Liver (tissue), 9 donors: ENCODE data around the gene RBM47. TPM values are rescaled to one million over a fixed set of nuclear protein-coding genes. Genes with fewer than 3 reads are reported as not detected.

Experiments
- DNase-seq: peaks from one replicate; pipeline ENCODE4 v3.0.0-alpha.2; 2017; ENCODE audit warnings: low spot score
- H3K27ac ChIP-seq, 2 donors: one replicate each; pipeline ENCODE4 v1.7.0; 2013; ENCODE audit warnings: inconsistent platforms in 2 of 2, low read length in 2 of 2, control low read depth in 1 of 2, low read depth in 1 of 2, mild to moderate bottlenecking in 1 of 2
- H3K27me3 ChIP-seq, 4 donors: one replicate each; pipeline versions ENCODE4 v1.6.1 to v1.7.0; 2013; ENCODE audit warnings: low read length in 3 of 4, inconsistent platforms in 1 of 4, mild to moderate bottlenecking in 1 of 4, moderate library complexity in 1 of 4; ENCODE audit not compliant: control insufficient read depth in 4 of 4, insufficient read depth in 4 of 4
- H3K36me3 ChIP-seq, 4 donors: one replicate each; pipeline versions ENCODE4 v1.6.1 to v1.7.0; 2013; ENCODE audit warnings: low read length in 3 of 4, mild to moderate bottlenecking in 3 of 4, low read depth in 1 of 4, moderate library complexity in 1 of 4; ENCODE audit not compliant: control insufficient read depth in 4 of 4, insufficient read depth in 3 of 4
- H3K4me1 ChIP-seq, 4 donors: one replicate each; pipeline versions ENCODE4 v1.6.1 to v1.7.0; 2013; ENCODE audit warnings: low read length in 3 of 4, mild to moderate bottlenecking in 3 of 4, moderate library complexity in 1 of 4; ENCODE audit not compliant: control insufficient read depth in 4 of 4, insufficient read depth in 4 of 4
- H3K4me3 ChIP-seq, 3 donors: one replicate each; pipeline versions ENCODE4 v1.6.1 to v1.7.0; 2013; ENCODE audit warnings: low read length in 3 of 3, control low read depth in 1 of 3, low read depth in 1 of 3, mild to moderate bottlenecking in 1 of 3
- H3K9ac ChIP-seq, 2 donors: one replicate each; pipeline ENCODE4 v1.7.0; 2013; ENCODE audit warnings: low read length in 2 of 2, mild to moderate bottlenecking in 2 of 2, moderate library complexity in 2 of 2, control low read depth in 1 of 2, low read depth in 1 of 2
- H3K9me3 ChIP-seq, 4 donors: one replicate each; pipeline versions ENCODE4 v1.6.1 to v1.7.0; 2013; ENCODE audit warnings: low read length in 3 of 4; ENCODE audit not compliant: control insufficient read depth in 4 of 4
- EGR1 ChIP-seq, 2 donors: IDR thresholded peaks; 2 replicates each; pipeline ENCODE4 v1.6.1; 2016 to 2018; ENCODE audit warnings: antibody characterized with exemption in 2 of 2, low read depth in 2 of 2
- HNF4A ChIP-seq, 2 donors: conservative IDR thresholded peaks; 2 replicates each; pipeline ENCODE4 v1.6.1; 2016; ENCODE audit warnings: antibody characterized with exemption in 2 of 2, mild to moderate bottlenecking in 2 of 2
- HNF4G ChIP-seq: IDR thresholded peaks from 2 replicates; pipeline ENCODE4 v1.6.1; 2016; ENCODE audit warnings: antibody characterized with exemption
- RAD21 ChIP-seq, 2 donors: IDR thresholded peaks; 2 replicates each; pipeline ENCODE4 v1.6.1; 2016; ENCODE audit warnings: antibody characterized with exemption in 2 of 2, mild to moderate bottlenecking in 2 of 2
- REST ChIP-seq: IDR thresholded peaks from 2 replicates; pipeline ENCODE4 v1.6.1; 2016; ENCODE audit warnings: antibody characterized with exemption, mild to moderate bottlenecking
- RXRA ChIP-seq, 2 donors: IDR thresholded peaks; 2 replicates each; pipeline ENCODE4 v1.6.1; 2017 to 2018; ENCODE audit warnings: antibody characterized with exemption in 2 of 2, mild to moderate bottlenecking in 1 of 2
- TAF1 ChIP-seq: conservative IDR thresholded peaks from 2 replicates; pipeline ENCODE4 v1.6.1; 2016; ENCODE audit warnings: antibody characterized with exemption, mild to moderate bottlenecking
- WGBS: extraction: QIAGEN DNeasy Blood & Tissue Kit; methylation state at CpG from one replicate; pipeline ENCODE4 v1.1.7; 2013; 5-methylcytosine and 5-hydroxymethylcytosine counted together
- polyA plus RNA-seq, 2 donors: library from polyadenylated mRNA; stranded (reverse) in 1 of 2; unstranded in 1 of 2; fragments of 200-250 nt in 1 of 2; fragments of >200 nt in 1 of 2; fragmentation: Nextera tagmentation in 1 of 2; extraction: Ambion mirVana in 1 of 2; gene quantifications; one replicate each; pipeline versions ENCODE4 v1.2.1 to v1.2.3, GENCODE V29; 2013 to 2015
- total RNA-seq, 2 donors: library from RNA; depleted of rRNA; stranded (reverse); fragments of >200 nt; gene quantifications; one replicate each; pipeline ENCODE4 v1.2.3, GENCODE V29; 2014
- TF ChIP-seq, protein P1 (sequence below): IDR thresholded peaks from 2 replicates; pipeline ENCODE4 v1.6.1; 2016; ENCODE audit warnings: antibody characterized with exemption
- TF ChIP-seq, protein P2 (sequence below): fragments of 150-350 bp; IDR thresholded peaks from 2 replicates; pipeline ENCODE4 v1.5.1; 2017; ENCODE audit warnings: improper control_type of control experiment, low read depth, low read length; ENCODE audit not compliant: missing input control
- donor health status: healthy.
- donor health status: healthy.
- donor health status: healthy.
- donor health status: healthy.
- donor health status: healthy.

Gene RBM47
- total and polyA plus RNA-seq, 4 donors: 16.5 to 81.2 (median 24.7) TPM

DNA sequence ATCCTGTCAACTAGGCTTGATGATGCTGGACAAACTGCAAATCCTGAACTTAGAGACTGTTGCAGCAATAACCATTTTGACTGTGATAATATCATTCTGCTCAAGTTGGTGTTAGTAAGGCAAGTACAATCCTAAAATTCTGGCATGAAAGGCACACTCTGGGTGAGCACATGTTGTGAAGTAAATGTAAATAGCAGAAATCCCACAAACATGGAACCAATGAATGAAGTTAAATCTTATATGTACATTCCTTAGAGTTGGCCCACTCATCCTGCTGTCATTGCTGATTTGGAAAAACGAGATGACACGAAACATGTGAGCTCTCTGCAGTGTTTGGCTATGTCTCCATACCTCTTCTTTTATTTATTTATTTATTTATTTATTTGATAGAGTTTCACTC, 21.0 kb downstream of the RBM47 start:
- H3K27ac ChIP-seq: no peak overlapping the region
- peaks cover 0 to 6% (median 3%) of the 10 kb centered on the region in 4 donors for H3K4me1 ChIP-seq
- WGBS: 88% methylated on average over 2 of the region's 2 CpGs
- no peak overlapping the region for H3K4me3 ChIP-seq
- no peak for TF ChIP-seq EGR1 (IDR thresholded peaks at IDR 0.05; ENCODE audit: low read depth in 2 of 2)
- no peak overlapping the region for H3K9ac ChIP-seq
- H3K36me3 ChIP-seq: no peaks in the 10 kb centered on the region
- H3K9me3 ChIP-seq: no peaks in the 10 kb centered on the region
- no peaks in the 10 kb centered on the region for H3K27me3 ChIP-seq
- DNase-seq: no peak

DNA sequence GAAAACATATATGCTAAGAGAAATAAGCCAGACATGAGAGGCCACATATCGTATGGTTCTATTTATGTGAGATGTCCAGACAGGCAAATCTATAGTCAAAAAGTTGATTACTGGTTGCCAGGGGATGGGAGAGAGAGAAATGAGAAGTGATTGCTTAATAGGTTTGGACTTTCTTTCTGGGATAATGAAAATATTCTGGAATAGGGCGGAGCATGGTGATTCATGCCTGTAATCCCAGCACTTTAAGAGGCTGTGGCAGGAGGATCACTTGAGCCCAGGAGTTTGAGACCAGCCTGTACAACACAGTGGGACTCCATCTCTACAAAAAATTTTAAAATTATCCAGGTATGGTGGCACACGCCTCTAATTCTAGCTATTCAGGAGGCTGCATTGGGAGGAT, 22.4 kb downstream of the RBM47 start:
- Histone ChIP-seq H3K27ac (peak overlapping the region in 1 of 2 donors; percentile 51), H3K27me3 (no peaks in the 10 kb centered on the region), H3K4me3 (no peak overlapping the region), H3K9ac (no peak overlapping the region), H3K36me3 (no peaks in the 10 kb centered on the region), H3K4me1 (peaks cover 0 to 6% (median 2%) of the 10 kb centered on the region in 4 donors), H3K9me3 (no peaks in the 10 kb centered on the region)
- WGBS: 94% methylated on average over 3 of the region's 3 CpGs
- TF ChIP-seq HNF4A (conservative IDR thresholded peaks at IDR 0.05) (peak in 1 of 2 donors; percentile 31), HNF4G (no peak)
- TF ChIP-seq, protein P1, sequence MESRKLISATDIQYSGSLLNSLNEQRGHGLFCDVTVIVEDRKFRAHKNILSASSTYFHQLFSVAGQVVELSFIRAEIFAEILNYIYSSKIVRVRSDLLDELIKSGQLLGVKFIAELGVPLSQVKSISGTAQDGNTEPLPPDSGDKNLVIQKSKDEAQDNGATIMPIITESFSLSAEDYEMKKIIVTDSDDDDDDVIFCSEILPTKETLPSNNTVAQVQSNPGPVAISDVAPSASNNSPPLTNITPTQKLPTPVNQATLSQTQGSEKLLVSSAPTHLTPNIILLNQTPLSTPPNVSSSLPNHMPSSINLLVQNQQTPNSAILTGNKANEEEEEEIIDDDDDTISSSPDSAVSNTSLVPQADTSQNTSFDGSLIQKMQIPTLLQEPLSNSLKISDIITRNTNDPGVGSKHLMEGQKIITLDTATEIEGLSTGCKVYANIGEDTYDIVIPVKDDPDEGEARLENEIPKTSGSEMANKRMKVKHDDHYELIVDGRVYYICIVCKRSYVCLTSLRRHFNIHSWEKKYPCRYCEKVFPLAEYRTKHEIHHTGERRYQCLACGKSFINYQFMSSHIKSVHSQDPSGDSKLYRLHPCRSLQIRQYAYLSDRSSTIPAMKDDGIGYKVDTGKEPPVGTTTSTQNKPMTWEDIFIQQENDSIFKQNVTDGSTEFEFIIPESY: no peak
- no peak for DNase-seq

DNA sequence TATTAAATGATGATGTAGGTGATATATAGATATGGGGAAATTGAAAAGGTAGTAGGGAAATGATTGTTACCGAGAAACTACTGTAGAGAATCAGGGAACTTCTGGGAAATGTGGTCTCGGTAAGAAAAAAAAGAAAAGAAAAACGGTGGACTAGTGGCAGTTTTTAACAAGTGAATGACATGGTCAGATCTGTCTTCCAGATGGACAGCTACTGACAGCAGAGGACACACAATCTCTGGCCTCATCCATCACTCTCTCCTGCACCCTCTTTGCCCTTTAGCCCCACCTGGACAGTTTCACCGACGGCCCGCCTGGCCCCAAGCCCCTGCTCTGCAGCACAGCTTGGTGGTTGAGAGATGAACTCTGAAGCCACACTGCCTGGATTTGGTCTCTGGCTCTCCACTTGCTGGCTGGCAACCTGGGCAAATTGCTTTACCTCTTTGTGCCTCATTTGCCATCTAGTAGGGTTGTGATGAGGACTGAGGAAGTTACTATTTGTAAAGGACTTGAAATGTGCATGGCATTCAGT, 23.4 kb downstream of the RBM47 start:
- no peak for DNase-seq
- H3K9me3 ChIP-seq: no peaks in the 10 kb centered on the region
- WGBS: 55% methylated on average over 6 of the region's 6 CpGs
- H3K9ac ChIP-seq: no peak overlapping the region
- TF ChIP-seq HNF4A (conservative IDR thresholded peaks at IDR 0.05) (peak; percentile 52 to 63), REST (no peak), RAD21 (IDR thresholded peaks at IDR 0.05) (peak; percentile 69 to 83), RXRA (IDR thresholded peaks at IDR 0.05) (peak; percentile 57 to 58), TAF1 (no peak)
- TF ChIP-seq, protein P2, sequence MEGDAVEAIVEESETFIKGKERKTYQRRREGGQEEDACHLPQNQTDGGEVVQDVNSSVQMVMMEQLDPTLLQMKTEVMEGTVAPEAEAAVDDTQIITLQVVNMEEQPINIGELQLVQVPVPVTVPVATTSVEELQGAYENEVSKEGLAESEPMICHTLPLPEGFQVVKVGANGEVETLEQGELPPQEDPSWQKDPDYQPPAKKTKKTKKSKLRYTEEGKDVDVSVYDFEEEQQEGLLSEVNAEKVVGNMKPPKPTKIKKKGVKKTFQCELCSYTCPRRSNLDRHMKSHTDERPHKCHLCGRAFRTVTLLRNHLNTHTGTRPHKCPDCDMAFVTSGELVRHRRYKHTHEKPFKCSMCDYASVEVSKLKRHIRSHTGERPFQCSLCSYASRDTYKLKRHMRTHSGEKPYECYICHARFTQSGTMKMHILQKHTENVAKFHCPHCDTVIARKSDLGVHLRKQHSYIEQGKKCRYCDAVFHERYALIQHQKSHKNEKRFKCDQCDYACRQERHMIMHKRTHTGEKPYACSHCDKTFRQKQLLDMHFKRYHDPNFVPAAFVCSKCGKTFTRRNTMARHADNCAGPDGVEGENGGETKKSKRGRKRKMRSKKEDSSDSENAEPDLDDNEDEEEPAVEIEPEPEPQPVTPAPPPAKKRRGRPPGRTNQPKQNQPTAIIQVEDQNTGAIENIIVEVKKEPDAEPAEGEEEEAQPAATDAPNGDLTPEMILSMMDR: peak; percentile 44
- peak overlapping the region in 1 of 2 donors; percentile 51 for H3K27ac ChIP-seq
- peaks cover 0 to 6% (median 2%) of the 10 kb centered on the region in 4 donors for H3K4me1 ChIP-seq
- H3K4me3 ChIP-seq: no peak overlapping the region
- H3K27me3 ChIP-seq: no peaks in the 10 kb centered on the region
- no peaks in the 10 kb centered on the region for H3K36me3 ChIP-seq
